Fibroblast of lung (primary cell): Measurements from ENCODE around the gene CEMIP. TPM values are rescaled to one million over a fixed set of nuclear protein-coding genes. Genes with fewer than 3 reads are reported as not detected.

Source experiments
- DNase-seq, 2 donors: peaks; one replicate each; pipeline versions ENCODE4 v3.0.0 to v3.0.0-alpha.2; 2010; ENCODE audit warnings: low read depth in 2 of 2
- H2AFZ ChIP-seq: 2 replicates; pipeline ENCODE4 v1.5.1; 2012; ENCODE audit warnings: low read length, control low read depth, inconsistent platforms
- H3K27ac ChIP-seq: 2 replicates; pipeline ENCODE4 v1.5.1; 2011; ENCODE audit warnings: low read length, control low read depth; ENCODE audit not compliant: insufficient read depth
- H3K27me3 ChIP-seq: 2 replicates; pipeline ENCODE4 v1.5.1; 2011; ENCODE audit warnings: mild to moderate bottlenecking, low read length; ENCODE audit not compliant: control insufficient read depth, insufficient read depth
- H3K36me3 ChIP-seq: 2 replicates; pipeline ENCODE4 v1.5.1; 2011; ENCODE audit warnings: low read length; ENCODE audit not compliant: control insufficient read depth, insufficient read depth
- H3K4me1 ChIP-seq: 2 replicates; pipeline ENCODE4 v1.5.1; 2011; ENCODE audit warnings: low read length; ENCODE audit not compliant: control insufficient read depth, insufficient read depth; ENCODE audit errors: extremely low read depth
- H3K4me2 ChIP-seq: 2 replicates; pipeline ENCODE4 v1.5.1; 2011; ENCODE audit warnings: low read length, control low read depth; ENCODE audit not compliant: insufficient read depth; ENCODE audit errors: extremely low read depth
- H3K4me3 ChIP-seq, 4 experiments: fragments of 200-600 bp in 1 of 4; sonication (generic) in 1 of 4; replicated peaks in 1 of 4; 2 replicates each; pipeline ENCODE4 v1.5.1; 2011 to 2016; ENCODE audit warnings: low read length in 4 of 4, low read depth in 3 of 4, mild to moderate bottlenecking in 3 of 4, control low read depth in 2 of 4, inconsistent platforms in 1 of 4, mixed read lengths in 1 of 4; ENCODE audit not compliant: insufficient read depth in 1 of 4; ENCODE audit errors: control extremely low read depth in 1 of 4
- H3K79me2 ChIP-seq: 2 replicates; pipeline ENCODE4 v1.5.1; 2012; ENCODE audit warnings: mild to moderate bottlenecking, low read length, inconsistent platforms; ENCODE audit not compliant: control insufficient read depth, insufficient read depth
- H3K9ac ChIP-seq: 2 replicates; pipeline ENCODE4 v1.5.1; 2011; ENCODE audit warnings: mild to moderate bottlenecking, low read length, control low read depth; ENCODE audit not compliant: insufficient read depth
- H3K9me3 ChIP-seq: 2 replicates; pipeline ENCODE4 v1.5.1; 2012; ENCODE audit warnings: low read depth, low read length; ENCODE audit not compliant: control insufficient read depth, insufficient read depth
- H4K20me1 ChIP-seq: 2 replicates; pipeline ENCODE4 v1.5.1; 2011; ENCODE audit warnings: low read length; ENCODE audit not compliant: control insufficient read depth, insufficient read depth; ENCODE audit errors: extremely low read depth
- CTCF ChIP-seq, 2 donors: IDR thresholded peaks in 1 of 2; conservative IDR thresholded peaks in 1 of 2; 1 replicate in 1 of 2; 2 replicates in 1 of 2; pipeline ENCODE4 v1.5.1; 2011 to 2012; ENCODE audit warnings: low read length in 2 of 2, control low read depth in 1 of 2, inconsistent platforms in 1 of 2, low read depth in 1 of 2, mild to moderate bottlenecking in 1 of 2
- EZH2 ChIP-seq: IDR thresholded peaks from 2 replicates; pipeline ENCODE4 v1.5.1; 2012; ENCODE audit warnings: low read length, control low read depth, mild to moderate bottlenecking; ENCODE audit errors: missing control alignments
- polyA plus RNA-seq, 2 donors: library from polyadenylated mRNA; depleted of rRNA in 1 of 2; stranded (reverse) in 1 of 2; unstranded in 1 of 2; fragments of >200 nt; gene quantifications; 2 replicates each; pipeline ENCODE4 v1.2.1, GENCODE V29; 2011 to 2012; ENCODE audit warnings: missing spikeins in 1 of 2
- total RNA-seq: library from RNA; depleted of rRNA; stranded (reverse); fragments of >200 nt; gene quantifications from 2 replicates; pipeline ENCODE4 v1.2.1, GENCODE V29; 2014

Gene CEMIP
- total and polyA plus RNA-seq, 2 donors (not counting 1 experiment from before 2014, with no cell fraction given), result 946 to 1,190 TPM

- no peak overlapping the region for H3K27ac ChIP-seq
- H3K27me3 ChIP-seq, result no peaks in the 10 kb centered on the region
- peak; percentile 27 to 50 for DNase-seq
- no peak for TF ChIP-seq CTCF (conservative IDR thresholded peaks at IDR 0.05 in 1 of 2, IDR thresholded peaks at IDR 0.05 in 1 of 2; ENCODE audit: low read depth in 1 of 2, low read length in 2 of 2)
- TF ChIP-seq EZH2, result no peak
- H3K9ac ChIP-seq, result no peak overlapping the region
- no peaks in the 10 kb centered on the region for H3K9me3 ChIP-seq
- no peaks in the 10 kb centered on the region for H4K20me1 ChIP-seq
- H3K4me3 ChIP-seq, result no peak overlapping the region
- H3K36me3 ChIP-seq, result peaks cover 21% of the 10 kb centered on the region
- H3K79me2 ChIP-seq, result no peaks in the 10 kb centered on the region
- H3K4me1 ChIP-seq, result no peaks in the 10 kb centered on the region
- H3K4me2 ChIP-seq, result no peak overlapping the region
- no peak overlapping the region for H2AFZ ChIP-seq
Observed at GRCh38 chr15:80906159-80906766, 127.1 kb downstream of the CEMIP start.

- H3K36me3 ChIP-seq, result peaks cover 18% of the 10 kb centered on the region
Observed at GRCh38 chr15:80911821-80912220, 132.7 kb downstream of the CEMIP start.

DNA sequence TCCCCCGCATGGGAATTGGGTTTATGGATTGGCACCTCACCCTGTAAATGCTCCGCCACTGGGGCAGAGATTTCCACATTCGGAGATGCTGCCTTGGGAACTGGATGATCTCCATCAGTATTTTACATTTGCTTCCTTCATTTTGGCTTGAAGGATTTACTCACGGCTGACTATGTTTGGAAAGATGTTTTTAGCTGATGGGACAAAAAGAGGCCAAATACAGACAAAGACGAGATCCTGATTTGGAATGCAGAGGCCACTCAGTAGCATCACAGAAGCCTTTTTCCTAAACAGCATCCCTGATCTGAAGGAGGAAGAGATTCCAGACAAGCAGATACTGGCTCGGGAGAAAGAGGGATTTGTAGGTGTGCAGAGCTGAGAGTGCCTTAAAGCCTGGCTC is 133.5 kb downstream of the CEMIP start:
- peaks cover 20% of the 10 kb centered on the region for H3K36me3 ChIP-seq

More at GRCh38 chr15:80911821-80912220, 132.7 kb downstream of the CEMIP start:
- TF ChIP-seq EZH2 (no peak), CTCF (conservative IDR thresholded peaks at IDR 0.05 in 1 of 2, IDR thresholded peaks at IDR 0.05 in 1 of 2; ENCODE audit: low read depth in 1 of 2, low read length in 2 of 2) (no peak)
- no peak overlapping the region for H3K27ac ChIP-seq
- H4K20me1 ChIP-seq, result no peaks in the 10 kb centered on the region
- H3K4me3 ChIP-seq, result no peak overlapping the region
- H2AFZ ChIP-seq, result no peak overlapping the region
- no peaks in the 10 kb centered on the region for H3K4me1 ChIP-seq
- no peak overlapping the region for H3K4me2 ChIP-seq
- no peak overlapping the region for H3K9ac ChIP-seq
- DNase-seq, result no peak
- no peaks in the 10 kb centered on the region for H3K79me2 ChIP-seq
- H3K27me3 ChIP-seq, result no peaks in the 10 kb centered on the region
- no peaks in the 10 kb centered on the region for H3K9me3 ChIP-seq

More for the DNA sequence above, 133.5 kb downstream of the CEMIP start:
- H3K4me1 ChIP-seq, result no peaks in the 10 kb centered on the region
- no peaks in the 10 kb centered on the region for H4K20me1 ChIP-seq
- H3K27ac ChIP-seq, result no peak overlapping the region
- TF ChIP-seq EZH2 (no peak), CTCF (conservative IDR thresholded peaks at IDR 0.05 in 1 of 2, IDR thresholded peaks at IDR 0.05 in 1 of 2; ENCODE audit: low read depth in 1 of 2, low read length in 2 of 2) (no peak)
- H3K27me3 ChIP-seq, result no peaks in the 10 kb centered on the region
- no peak overlapping the region for H3K4me3 ChIP-seq
- no peak overlapping the region for H3K4me2 ChIP-seq
- no peaks in the 10 kb centered on the region for H3K79me2 ChIP-seq
- H3K9ac ChIP-seq, result no peak overlapping the region
- DNase-seq, result no peak
- no peaks in the 10 kb centered on the region for H3K9me3 ChIP-seq
- no peak overlapping the region for H2AFZ ChIP-seq
